Measurements from ENCODE around the gene NHSL2.

DNA sequence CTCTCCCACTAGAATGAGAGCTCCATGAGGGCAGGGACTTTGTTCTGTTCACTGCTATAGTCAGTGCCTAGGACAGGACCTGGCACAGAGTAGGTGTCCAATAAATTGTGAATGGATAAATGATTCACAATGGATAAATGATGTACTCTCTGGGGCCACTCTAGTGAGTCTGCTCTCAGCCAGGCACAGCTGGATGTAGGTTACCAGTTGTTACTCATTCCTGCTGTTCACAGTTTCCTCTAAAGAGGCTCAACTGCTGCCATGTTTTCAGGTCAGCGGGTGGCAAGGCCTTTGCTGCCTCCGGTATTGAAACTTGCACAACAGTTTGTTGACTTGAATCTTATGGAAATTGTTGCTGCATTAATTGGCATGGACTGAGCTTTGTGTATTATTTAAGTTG lies 99.1 kb downstream of the NHSL2 start:
- TF ChIP-seq, protein P1, sequence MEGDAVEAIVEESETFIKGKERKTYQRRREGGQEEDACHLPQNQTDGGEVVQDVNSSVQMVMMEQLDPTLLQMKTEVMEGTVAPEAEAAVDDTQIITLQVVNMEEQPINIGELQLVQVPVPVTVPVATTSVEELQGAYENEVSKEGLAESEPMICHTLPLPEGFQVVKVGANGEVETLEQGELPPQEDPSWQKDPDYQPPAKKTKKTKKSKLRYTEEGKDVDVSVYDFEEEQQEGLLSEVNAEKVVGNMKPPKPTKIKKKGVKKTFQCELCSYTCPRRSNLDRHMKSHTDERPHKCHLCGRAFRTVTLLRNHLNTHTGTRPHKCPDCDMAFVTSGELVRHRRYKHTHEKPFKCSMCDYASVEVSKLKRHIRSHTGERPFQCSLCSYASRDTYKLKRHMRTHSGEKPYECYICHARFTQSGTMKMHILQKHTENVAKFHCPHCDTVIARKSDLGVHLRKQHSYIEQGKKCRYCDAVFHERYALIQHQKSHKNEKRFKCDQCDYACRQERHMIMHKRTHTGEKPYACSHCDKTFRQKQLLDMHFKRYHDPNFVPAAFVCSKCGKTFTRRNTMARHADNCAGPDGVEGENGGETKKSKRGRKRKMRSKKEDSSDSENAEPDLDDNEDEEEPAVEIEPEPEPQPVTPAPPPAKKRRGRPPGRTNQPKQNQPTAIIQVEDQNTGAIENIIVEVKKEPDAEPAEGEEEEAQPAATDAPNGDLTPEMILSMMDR (conservative IDR thresholded peaks at IDR 0.05; ENCODE audit: low read depth, low read length), result no peak
- TF ChIP-seq EZH2 (IDR thresholded peaks at IDR 0.05; ENCODE audit: borderline replicate concordance, low read depth, low read length, poor library complexity, severe bottlenecking), result no peak

All from A673 (cell line).